Measurements from ENCODE around the gene CELF1. TPM values are rescaled to one million over a fixed set of nuclear protein-coding genes. Genes with fewer than 3 reads are reported as not detected.
A peak's percentile ranks its signal among the peaks of the same experiment; 100 is the strongest.

The CELF1 gene
- total and polyA plus RNA-seq, 10 of the 15 experiments (the other 5 are each of a cell fraction or from before 2014, with no cell fraction given), result 35.3 to 128 (median 85.7) TPM

- peak; percentile 100 for TF ChIP-seq ZBTB40 (IDR thresholded peaks at IDR 0.05; ENCODE audit: borderline replicate concordance)
- peak; percentile 78; the same call in 1 of the 2 replicates for TF ChIP-seq CBFB (IDR thresholded peaks at IDR 0.05; ENCODE audit: low read depth)
- TF ChIP-seq SRF (IDR thresholded peaks at IDR 0.05; ENCODE audit: low read depth in 2 of 2, low read length in 2 of 2), result peak; percentile 69 to 94
- peak in 1 of 2 experiments; percentile 51; a peak in 3 of 4 replicates for TF ChIP-seq BHLHE40 (IDR thresholded peaks at IDR 0.05; ENCODE audit: borderline replicate concordance in 1 of 2, low read depth in 2 of 2, low read length in 1 of 2)
- TF ChIP-seq ZSCAN29 (IDR thresholded peaks at IDR 0.05), result 0 out of 2 replicates have a peak, but pooled peaks have one; percentile 80
- peak; percentile 81 for TF ChIP-seq E4F1 (IDR thresholded peaks at IDR 0.05; ENCODE audit: borderline replicate concordance, partially characterized antibody)
- peak; percentile 99 for TF ChIP-seq STAT1 (conservative IDR thresholded peaks at IDR 0.05)
- no peak for TF ChIP-seq NFYB (IDR thresholded peaks at IDR 0.05; ENCODE audit: insufficient read depth, low read depth, low read length)
- TF ChIP-seq TAF1 (IDR thresholded peaks at IDR 0.05; ENCODE audit: borderline replicate concordance, low read depth, low read length), result peak; percentile 97
- peak in 1 of 2 experiments; percentile 53; a peak in 1 of 4 replicates for TF ChIP-seq EP300 (IDR thresholded peaks at IDR 0.05; ENCODE audit: borderline replicate concordance in 1 of 2, control insufficient read depth in 1 of 2, low read depth in 2 of 2, low read length in 2 of 2)
- peak; percentile 95 for TF ChIP-seq POU2F2 (IDR thresholded peaks at IDR 0.05; ENCODE audit: borderline replicate concordance, low read depth, low read length)
- TF ChIP-seq CUX1 (IDR thresholded peaks at IDR 0.05; ENCODE audit: insufficient replicate concordance, low read depth, low read length), result no peak
- peak; percentile 81 for TF ChIP-seq MEF2A (IDR thresholded peaks at IDR 0.05; ENCODE audit: insufficient read depth, low read depth, low read length)
- peak; percentile 98 for TF ChIP-seq WRNIP1 (IDR thresholded peaks at IDR 0.05; ENCODE audit: borderline replicate concordance, low read depth, low read length)
- TF ChIP-seq SMC3 (IDR thresholded peaks at IDR 0.05; ENCODE audit: borderline replicate concordance, low read length), result no peak; the same call in 1 of the 2 replicates
Observed at GRCh38 chr11:47578524-47579494, 25.9 kb upstream of the CELF1 start, which contains the start of the genes KBTBD4 and NDUFS3 (continued).
